Loucy (cell line): Measurements from ENCODE around the gene NEK7.

Experiments
- EZH2phosphoT487 ChIP-seq: fragments of 200-600 bp; IDR thresholded peaks from 2 replicates; pipeline ENCODE4 v1.6.1; 2018; ENCODE audit warnings: antibody characterized with exemption, mild to moderate bottlenecking, moderate library complexity, borderline replicate concordance
- TF ChIP-seq, protein P1 (sequence below): fragments of 200-600 bp; sonication (generic); conservative IDR thresholded peaks from 2 replicates; pipeline ENCODE4 v1.5.1; 2014; ENCODE audit warnings: mild to moderate bottlenecking, antibody characterized with exemption, low read length

DNA sequence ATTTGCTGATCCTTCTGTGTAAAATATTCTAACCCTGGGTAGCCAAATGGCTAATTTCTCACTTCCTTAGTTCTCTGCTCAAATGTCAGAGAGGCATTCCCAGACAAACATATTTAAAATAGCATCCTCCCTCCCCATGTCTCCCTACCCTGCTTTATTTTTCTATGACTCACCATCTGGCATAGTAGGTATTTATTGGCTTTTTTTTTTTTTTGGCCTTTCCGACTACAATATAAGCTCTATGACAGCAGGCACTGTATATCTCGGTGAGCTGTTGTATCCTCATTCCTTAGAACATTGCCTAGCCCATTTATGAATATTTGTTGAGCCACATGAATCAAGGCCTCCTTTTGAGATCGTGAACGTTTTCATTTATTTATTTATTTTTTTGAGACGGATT, 1.5 kb upstream of the NEK7 start:
- TF ChIP-seq, protein P1, sequence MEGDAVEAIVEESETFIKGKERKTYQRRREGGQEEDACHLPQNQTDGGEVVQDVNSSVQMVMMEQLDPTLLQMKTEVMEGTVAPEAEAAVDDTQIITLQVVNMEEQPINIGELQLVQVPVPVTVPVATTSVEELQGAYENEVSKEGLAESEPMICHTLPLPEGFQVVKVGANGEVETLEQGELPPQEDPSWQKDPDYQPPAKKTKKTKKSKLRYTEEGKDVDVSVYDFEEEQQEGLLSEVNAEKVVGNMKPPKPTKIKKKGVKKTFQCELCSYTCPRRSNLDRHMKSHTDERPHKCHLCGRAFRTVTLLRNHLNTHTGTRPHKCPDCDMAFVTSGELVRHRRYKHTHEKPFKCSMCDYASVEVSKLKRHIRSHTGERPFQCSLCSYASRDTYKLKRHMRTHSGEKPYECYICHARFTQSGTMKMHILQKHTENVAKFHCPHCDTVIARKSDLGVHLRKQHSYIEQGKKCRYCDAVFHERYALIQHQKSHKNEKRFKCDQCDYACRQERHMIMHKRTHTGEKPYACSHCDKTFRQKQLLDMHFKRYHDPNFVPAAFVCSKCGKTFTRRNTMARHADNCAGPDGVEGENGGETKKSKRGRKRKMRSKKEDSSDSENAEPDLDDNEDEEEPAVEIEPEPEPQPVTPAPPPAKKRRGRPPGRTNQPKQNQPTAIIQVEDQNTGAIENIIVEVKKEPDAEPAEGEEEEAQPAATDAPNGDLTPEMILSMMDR: no peak
- TF ChIP-seq EZH2phosphoT487: no peak
